WTC11 (cell line): ENCODE measurements around the gene GALM.

Experiments
- CTCF ChIP-seq: fragments of 200-600 bp; IDR thresholded peaks from 2 replicates; pipeline ENCODE4 v1.8.0; 2022; ENCODE audit warnings: antibody characterized with exemption
- ETV6 ChIP-seq: sonication (generic); formaldehyde crosslinking; IDR thresholded peaks from 2 replicates; pipeline ENCODE4 v1.8.1; 2022; ENCODE audit warnings: mild to moderate bottlenecking, missing genetic modification reagents

- TF ChIP-seq CTCF (no peak), ETV6 (no peak)
Measured at GRCh38 chr2:38719706-38720105, 53.8 kb downstream of the GALM start.
